Kasumi-1 (cell line): ENCODE results near the gene DDX39A.
"Not testable (repeated sequence)": the region's sequence is repeated elsewhere in the genome, so short reads cannot be mapped to it uniquely, and the experiment has no call there.

Source experiments
- DNase-seq, 2 experiments: peaks; one replicate each; lab custom pipeline; 2025; lab: John Stamatoyannopoulos, UW

The DDX39A gene

DNA sequence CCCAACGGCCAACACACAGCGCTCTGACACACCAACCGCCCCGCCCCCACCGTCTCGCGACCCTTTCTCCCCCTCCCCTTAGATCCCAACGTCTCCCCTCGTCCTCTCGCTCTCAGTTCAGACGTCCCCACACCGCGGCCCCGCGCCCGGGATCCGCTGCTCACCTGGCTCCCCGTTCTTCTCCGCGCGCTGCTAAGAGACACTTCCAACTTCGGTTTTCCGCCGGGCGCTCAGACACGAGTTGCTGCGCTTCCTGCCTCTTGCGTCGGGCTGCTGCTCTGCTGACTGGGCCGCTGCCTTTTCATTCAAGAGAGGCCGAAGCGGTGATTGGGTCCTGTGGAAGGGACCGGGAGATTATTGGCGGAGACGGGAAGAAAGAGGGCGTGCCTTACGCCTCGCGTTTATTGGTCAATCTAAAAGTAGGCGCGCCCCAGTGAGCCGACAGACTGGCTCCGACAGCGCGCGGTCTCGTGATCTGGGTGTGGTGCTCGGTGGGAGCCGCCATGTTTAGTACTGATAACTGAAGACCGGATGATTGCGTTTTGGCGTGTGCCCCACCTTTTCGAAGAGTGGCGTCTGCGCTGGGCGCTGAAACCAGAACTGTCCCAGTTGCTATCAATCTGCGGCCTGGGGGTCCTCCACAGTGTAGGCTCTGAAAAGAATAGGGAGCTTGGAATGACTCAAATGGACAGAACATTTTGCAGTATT lies at the start of gene DDX39A:
Gene DDX39A (minus strand): TSS at position 236 of the 708 bp plus-strand sequence. CDS start 6,121 bp downstream, outside the sequence.
- DNase-seq = peak; percentile 99

- peak; percentile 4 to 12 for DNase-seq
Observed at GRCh38 chr19:14467816-14468215, 48.7 kb upstream of the DDX39A start.

- DNase-seq = no peak
Observed at GRCh38 chr19:14467391-14467790, 48.2 kb upstream of the DDX39A start.

DNA sequence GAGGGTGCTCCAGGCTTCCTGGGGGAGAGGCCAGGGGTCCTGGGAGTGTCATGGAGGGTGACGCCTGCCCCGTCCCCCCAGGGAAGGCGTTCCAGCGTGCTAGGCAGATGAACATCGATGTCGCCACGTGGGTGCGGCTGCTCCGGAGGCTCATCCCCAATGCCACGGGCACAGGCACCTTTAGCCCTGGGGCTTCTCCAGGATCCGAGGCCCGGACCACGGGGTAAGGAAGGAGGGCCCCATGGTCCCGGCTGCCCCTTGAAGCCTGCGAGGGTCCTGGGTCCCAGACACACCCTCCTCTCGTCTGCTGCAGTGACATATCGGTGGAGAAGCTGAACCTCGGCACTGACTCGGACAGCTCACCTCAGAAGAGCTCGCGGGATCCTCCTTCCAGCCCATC lies 44.6 kb upstream of the DDX39A start:
- DNase-seq = no peak

GRCh38 chr19:14462401-14462800 lies 43.3 kb upstream of the DDX39A start:
- peak in 1 of 2 experiments; percentile 6 for DNase-seq

GRCh38 chr19:14460935-14461334 lies 41.8 kb upstream of the DDX39A start:
- DNase-seq = no peak

- no peak for DNase-seq
Observed at GRCh38 chr19:14459703-14460102, 40.6 kb upstream of the DDX39A start.

DNA sequence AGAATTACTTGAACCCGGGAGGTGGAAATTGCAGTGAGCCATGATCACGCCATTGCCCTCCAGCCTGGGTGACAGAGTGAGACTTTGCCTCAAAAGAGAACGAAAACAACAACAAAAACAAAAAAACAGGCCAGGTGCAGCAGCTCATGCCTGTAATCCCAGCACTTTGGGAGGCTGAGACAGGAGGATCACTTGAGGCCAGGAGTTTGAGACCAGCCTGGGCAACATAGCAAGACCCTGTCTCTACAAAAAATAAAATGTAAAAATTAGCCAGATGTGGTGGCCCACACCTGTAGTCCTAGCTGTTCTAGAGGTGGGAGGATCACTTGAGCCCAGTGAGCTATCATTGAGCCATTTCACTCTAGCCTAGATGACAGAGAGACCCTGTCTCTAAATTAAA lies 33.2 kb upstream of the DDX39A start:
- not testable (repeated sequence) for DNase-seq

GRCh38 chr19:14450876-14451275 lies 31.7 kb upstream of the DDX39A start:
- DNase-seq = no peak

DNA sequence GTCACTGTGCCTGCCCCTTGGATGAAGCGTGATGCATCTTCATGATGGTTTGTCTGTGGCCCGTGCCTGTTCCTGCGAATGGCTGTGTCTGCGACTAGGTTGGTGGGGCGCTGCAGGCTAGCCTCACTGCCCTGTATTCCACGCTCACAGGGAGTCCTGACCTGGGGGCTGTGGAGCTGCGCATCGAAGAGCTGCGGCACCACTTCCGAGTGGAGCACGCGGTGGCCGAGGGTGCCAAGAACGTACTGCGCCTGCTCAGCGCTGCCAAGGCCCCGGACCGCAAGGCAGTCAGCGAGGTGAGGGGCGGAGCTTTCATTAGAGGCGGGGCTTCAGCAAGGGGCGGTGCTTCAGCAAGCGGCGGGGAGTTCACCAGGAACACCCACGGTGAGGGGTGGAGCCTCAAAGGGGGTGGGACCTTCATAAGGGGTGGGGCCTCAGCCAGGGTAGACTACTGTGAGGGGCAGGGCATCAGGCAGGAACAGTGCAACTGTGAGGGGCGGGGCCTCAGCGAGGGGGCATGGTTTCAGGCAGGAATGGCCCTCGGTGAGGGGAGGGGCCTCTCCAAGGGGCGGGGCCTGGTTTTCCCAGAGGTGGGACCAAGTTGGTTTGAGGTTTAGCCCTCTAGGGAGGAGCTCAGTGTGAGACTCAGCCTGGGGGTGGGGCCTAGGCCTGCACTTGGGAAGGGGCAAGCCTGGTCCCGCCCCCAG lies 31.2 kb upstream of the DDX39A start:
- peak; percentile 67 to 69 for DNase-seq

GRCh38 chr19:14449321-14449720 lies 30.2 kb upstream of the DDX39A start:
- DNase-seq = no peak

DNA sequence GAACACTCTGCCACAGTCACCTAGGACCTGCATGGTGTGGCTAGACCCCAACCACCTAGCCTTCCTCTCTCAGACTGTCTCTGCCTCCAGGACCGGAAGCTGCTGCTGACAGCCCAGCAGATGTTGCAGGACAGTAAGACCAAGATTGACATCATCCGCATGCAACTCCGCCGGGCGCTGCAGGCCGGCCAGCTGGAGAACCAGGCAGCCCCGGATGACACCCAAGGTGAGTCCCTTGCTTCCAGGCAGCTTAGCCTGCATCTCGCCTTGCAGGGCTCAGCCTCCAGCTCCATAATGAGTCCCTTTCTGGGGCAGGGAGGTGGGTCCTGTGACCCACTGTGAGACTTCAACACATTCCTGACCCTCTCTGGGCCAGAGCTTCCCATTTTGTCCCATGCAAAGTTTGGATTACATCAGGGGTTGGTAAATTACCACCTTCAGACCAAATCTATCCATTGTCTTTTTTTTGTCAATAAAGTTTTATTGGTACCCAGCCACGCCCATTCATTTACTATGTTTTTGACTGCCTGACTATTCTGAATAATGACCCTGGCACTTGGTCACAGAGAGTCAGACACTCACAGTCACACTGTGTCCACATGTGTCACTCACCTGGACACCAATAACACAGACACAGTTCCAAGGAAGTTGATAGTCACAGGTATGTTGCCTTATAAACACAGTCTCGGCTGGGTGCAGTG lies 27.3 kb upstream of the DDX39A start:
- no peak for DNase-seq

- DNase-seq = no peak
Observed at GRCh38 chr19:14443632-14444216, 24.6 kb upstream of the DDX39A start.

- DNase-seq = no peak
Observed at GRCh38 chr19:14442891-14443631, 23.9 kb upstream of the DDX39A start.

DNA sequence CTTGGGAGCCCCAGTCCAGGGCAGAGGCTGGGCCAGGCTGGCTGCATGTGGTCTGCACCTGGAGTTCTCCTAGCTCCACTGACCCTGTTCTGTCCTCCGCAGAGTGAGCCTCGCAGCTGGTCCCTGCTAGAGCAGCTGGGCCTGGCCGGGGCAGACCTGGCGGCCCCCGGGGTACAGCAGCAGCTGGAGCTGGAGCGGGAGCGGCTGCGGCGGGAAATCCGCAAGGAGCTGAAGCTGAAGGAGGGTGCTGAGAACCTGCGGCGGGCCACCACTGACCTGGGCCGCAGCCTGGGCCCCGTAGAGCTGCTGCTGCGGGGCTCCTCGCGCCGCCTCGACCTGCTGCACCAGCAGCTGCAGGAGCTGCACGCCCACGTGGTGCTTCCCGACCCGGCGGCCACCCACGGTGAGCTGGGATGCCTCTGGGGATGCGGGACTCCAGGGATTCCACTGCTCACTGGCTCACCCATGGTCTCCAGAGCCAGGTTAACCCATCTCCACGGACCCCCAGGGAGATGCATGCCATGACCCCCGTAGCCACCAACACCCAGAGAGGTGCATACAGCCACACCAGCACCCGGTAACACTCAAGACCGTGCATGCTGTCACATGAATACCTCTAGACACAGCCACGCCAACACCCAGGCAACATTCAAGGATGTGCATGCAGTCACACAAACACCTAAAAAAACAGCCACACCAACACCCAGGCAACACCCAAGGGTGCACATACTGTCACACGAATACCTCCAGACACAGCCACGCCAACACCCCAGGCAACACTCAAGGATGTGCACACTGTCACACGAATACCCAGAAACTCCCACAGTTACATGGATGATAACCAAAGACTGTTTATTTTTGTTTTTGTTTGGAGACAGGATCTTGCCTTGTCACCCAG lies 22.1 kb upstream of the DDX39A start:
- DNase-seq = no peak

DNA sequence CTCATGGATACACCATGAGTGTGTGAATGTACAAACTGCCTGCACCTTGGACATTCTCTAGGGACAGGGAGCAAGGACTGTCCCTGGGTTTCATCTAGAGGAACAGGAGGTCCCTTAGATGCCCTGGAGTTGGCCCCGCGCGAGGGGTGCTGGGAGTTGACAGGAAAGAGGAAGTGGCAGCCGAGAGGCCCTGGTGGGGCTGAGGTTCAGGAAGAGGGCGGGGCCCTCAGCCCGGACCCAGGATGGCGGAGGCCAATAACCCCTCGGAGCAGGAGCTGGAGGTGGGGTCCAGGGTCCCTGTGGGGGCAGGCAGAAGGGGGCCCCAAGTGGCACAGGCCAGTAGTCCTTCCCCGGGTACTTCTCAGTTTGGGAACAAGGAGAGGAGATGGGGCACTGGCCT lies 20.9 kb upstream of the DDX39A start:
- peak; percentile 97 for DNase-seq

- DNase-seq = peak; percentile 20 to 27
Observed at GRCh38 chr19:14439014-14439413, 19.9 kb upstream of the DDX39A start.

DNA sequence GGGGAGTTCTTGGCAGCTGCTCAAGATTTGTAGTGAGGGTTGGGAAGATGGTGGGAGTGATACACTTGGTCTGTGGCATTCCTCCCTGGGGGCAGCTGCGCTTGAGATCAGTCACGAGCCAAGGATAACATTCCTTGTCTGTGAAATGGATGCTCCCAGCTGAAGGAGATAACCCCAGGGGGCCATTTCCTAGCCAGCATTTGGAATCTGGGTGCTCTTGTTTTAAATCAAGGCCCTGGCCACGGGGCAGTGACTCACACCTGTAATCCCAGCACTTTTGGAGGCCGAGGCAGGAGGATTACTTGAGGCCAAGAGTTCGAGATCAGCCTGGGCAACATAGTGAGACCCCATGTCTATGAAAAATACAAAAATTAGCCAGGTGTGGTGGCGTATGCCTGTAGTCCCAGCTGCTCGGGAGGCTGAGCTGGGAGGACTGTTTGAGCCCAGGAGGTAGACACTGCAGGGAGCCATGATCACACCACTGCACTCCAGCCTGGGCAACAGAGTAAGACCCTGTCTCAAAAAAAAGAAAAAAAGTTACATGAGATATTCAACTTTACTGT lies 18.5 kb upstream of the DDX39A start:
- DNase-seq = no peak

DNA sequence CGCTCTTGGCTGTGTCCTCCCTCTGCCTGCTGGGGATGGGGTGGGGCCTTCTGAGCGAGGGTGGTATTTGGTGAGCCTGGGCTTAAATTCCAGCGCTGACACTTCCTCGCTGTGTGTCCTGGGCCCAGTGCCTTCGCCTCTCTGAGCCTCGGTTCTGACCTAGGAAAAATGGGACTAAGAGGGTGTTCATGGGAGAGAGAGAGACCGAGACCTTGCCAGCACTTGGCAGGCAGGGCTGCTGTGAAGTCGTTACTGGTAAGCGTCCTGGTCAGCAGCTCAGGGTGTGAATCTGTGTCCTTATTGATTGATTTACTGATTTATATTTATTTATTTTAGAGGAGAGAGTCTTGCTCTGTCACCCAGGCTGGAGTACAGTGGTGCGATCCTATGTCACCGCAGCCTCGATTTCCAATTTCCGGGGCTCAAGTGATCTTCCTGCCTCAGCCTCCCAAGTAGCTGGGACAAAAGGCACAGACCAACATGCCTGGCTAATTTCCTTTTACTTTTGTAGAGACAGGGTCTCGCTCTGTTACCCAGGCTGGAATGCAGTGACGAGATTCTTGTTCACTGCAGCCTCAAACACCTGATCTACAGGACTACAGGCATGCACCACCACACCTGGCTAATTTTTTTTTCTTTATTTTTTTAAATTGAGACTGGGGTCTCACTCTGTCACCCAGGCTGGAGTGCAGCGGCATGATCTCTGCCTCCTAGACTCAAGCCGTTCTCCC lies 16.3 kb upstream of the DDX39A start:
- DNase-seq = no peak
